KOPT-K1 (cell line): Measurements from ENCODE around the gene FYN.
"Not testable (repeated sequence)": the region's sequence is repeated elsewhere in the genome, so short reads cannot be mapped to it uniquely, and the experiment has no call there.

Source experiments
- H3K27ac ChIP-seq: fragments of 200-600 bp; sonication (generic); 2 replicates; pipeline ENCODE4 v1.5.1; 2016; ENCODE audit warnings: antibody characterized with exemption, mild to moderate bottlenecking, low read depth, low read length; ENCODE audit not compliant: poor library complexity, severe bottlenecking
- H3K36me3 ChIP-seq: fragments of 200-600 bp; sonication (generic); 2 replicates; pipeline ENCODE4 v1.5.1; 2017; ENCODE audit warnings: antibody characterized with exemption, mild to moderate bottlenecking, low read length, moderate library complexity; ENCODE audit not compliant: insufficient read depth
- H3K9me3 ChIP-seq: fragments of 200-600 bp; sonication (generic); 2 replicates; pipeline ENCODE4 v1.5.1; 2017; ENCODE audit warnings: antibody characterized with exemption, low read length, mild to moderate bottlenecking; ENCODE audit not compliant: insufficient read depth, poor library complexity, severe bottlenecking

Gene FYN

GRCh38 chr6:111835807-111836206 is 37.4 kb downstream of the FYN start:
- no peaks in the 10 kb centered on the region; the same call in 1 of the 2 replicates for H3K36me3 ChIP-seq
- no peaks in the 10 kb centered on the region for H3K9me3 ChIP-seq
- H3K27ac ChIP-seq, result no peak overlapping the region

- H3K36me3 ChIP-seq, H3K9me3 ChIP-seq: not testable (repeated sequence)
These were observed 37.9 kb downstream of the FYN start for GRCh38 chr6:111835398-111835797.

GRCh38 chr6:111834356-111834755 is 38.9 kb downstream of the FYN start:
- Histone ChIP-seq H3K36me3 (no peaks in the 10 kb centered on the region; the same call in 1 of the 2 replicates), H3K27ac (no peak overlapping the region), H3K9me3 (no peaks in the 10 kb centered on the region)

More at GRCh38 chr6:111835398-111835797, 37.9 kb downstream of the FYN start:
- not testable (repeated sequence) for H3K27ac ChIP-seq

DNA sequence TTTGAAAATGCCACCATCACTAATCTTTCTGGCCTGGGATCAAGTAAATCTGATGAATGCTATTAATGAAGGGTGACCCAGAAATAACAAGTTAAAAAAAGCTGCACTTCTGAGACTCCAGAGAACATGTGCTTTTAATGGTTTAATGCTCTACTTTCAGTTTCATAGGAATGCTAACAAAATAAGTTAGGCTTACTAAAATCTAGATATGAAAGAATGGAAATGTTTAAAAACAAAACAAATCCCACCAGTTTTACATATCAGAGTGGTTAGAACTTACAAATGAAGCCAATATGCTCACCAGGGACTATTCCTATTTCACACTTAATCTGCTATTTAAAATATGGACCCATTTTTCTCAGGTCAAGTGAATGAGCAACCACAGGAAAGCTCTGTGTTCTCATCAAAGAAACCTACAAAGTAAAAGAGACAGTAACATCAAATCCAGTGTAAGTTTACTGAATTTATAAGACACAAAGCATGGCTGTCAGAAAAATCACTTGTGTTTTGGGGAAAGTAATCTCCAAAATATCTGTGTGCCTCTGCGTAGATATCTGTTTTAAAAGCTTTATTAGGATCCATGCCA is 40.3 kb downstream of the FYN start:
- peaks cover 2% of the 10 kb centered on the region; the same call in 1 of the 2 replicates for H3K36me3 ChIP-seq
- peak overlapping the region; percentile 38 for H3K27ac ChIP-seq
- H3K9me3 ChIP-seq, result no peaks in the 10 kb centered on the region

DNA sequence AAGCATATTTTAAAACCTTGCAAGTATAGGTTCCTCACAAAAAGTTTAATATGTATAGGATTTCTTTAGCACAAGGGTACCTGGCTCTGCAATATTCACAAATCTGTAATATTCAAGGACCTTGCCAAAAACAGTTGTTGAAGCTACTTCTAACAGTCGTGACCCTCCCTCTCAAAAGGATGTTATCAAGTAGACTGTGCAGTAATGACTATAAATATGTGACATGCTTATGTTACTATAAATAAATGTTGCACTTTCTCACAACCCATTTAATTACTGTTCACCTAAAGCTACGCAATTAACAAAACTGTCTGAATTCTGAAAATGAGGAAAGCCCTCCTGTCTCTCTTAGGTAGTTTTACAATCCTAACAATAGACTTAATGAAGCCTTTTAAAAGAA is 41.8 kb downstream of the FYN start:
- H3K9me3 ChIP-seq, result no peaks in the 10 kb centered on the region
- peaks cover 6% of the 10 kb centered on the region; the same call in 1 of the 2 replicates for H3K36me3 ChIP-seq
- H3K27ac ChIP-seq, result no peak overlapping the region

GRCh38 chr6:111829998-111830397 is 43.3 kb downstream of the FYN start:
- no peaks in the 10 kb centered on the region for H3K9me3 ChIP-seq

DNA sequence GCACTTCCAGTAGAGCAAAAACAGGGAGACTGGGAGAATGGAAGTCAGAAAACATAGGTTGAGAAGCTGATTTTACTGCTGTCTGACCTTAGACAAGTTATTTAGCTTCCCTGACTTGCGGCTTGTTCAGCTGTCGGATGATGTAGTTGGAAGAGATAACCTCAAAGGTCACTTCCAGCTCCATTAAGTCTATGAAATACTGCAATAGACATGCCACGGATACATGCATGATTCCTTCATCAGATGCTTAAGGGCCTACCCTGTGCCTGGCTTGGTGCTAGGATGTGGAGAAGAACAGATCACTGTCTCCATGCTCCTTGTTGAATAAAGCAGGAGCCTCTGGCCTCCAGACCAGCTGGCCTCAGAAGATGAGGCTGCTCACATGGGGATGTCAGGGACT is 43.7 kb downstream of the FYN start:
- H3K36me3 ChIP-seq, result peaks cover 6% of the 10 kb centered on the region; the same call in 1 of the 2 replicates
- no peaks in the 10 kb centered on the region for H3K9me3 ChIP-seq
- H3K27ac ChIP-seq, result no peak overlapping the region

More at GRCh38 chr6:111829998-111830397, 43.3 kb downstream of the FYN start:
- Histone ChIP-seq H3K36me3 (peaks cover 6% of the 10 kb centered on the region; the same call in 1 of the 2 replicates), H3K27ac (no peak overlapping the region)

GRCh38 chr6:111828809-111829208 is 44.4 kb downstream of the FYN start:
- Histone ChIP-seq H3K9me3 (no peaks in the 10 kb centered on the region), H3K27ac (no peak overlapping the region), H3K36me3 (0 out of 2 replicates have a peak, but pooled peaks cover 6% of the 10 kb centered on the region)

- Histone ChIP-seq H3K36me3 (0 out of 2 replicates have a peak, but pooled peaks cover 6% of the 10 kb centered on the region), H3K27ac (no peak overlapping the region), H3K9me3 (no peaks in the 10 kb centered on the region)
These were observed 47.7 kb downstream of the FYN start for GRCh38 chr6:111825439-111826086.

DNA sequence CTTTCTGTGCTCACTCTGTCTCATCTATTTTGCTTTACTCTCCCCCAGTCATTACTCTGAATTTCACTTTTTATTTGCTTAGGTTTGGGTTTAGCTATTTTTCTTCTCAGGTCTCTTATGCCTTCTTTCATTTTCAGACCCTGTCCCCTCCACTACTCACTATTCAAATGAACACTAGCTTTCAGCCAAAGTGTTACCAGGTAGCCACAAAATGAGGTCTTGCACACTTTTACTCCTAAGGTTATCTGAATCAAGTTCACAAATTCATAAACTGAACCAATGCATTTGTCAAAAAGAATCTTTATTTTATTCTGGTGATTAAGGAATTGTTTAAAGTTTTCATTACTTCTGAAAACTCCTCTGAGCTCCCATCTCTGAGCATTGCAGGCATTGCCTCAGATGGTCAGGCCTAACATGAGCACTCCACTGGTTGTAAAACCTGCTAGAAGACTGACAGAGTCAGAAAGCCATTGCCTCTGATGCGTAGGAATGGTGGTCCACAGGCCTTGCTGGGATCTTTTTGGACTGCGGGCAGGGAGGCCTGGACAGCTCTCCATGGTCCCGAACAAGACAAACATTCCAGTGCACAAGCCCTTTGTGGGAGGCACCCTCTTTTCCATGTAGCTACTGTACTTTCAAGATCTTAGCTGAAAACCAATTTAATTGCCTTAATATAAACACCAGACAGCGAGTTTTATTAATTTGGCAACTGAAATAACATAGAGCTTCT is 48.5 kb downstream of the FYN start:
- no peak overlapping the region for H3K27ac ChIP-seq
- H3K9me3 ChIP-seq, result no peaks in the 10 kb centered on the region

GRCh38 chr6:111823831-111824607 is 49.2 kb downstream of the FYN start:
- Histone ChIP-seq H3K36me3 (0 out of 2 replicates have a peak, but pooled peaks cover 6% of the 10 kb centered on the region), H3K27ac (no peak overlapping the region), H3K9me3 (no peaks in the 10 kb centered on the region)

More for the DNA sequence above, 48.5 kb downstream of the FYN start:
- H3K36me3 ChIP-seq, result 0 out of 2 replicates have a peak, but pooled peaks cover 6% of the 10 kb centered on the region

DNA sequence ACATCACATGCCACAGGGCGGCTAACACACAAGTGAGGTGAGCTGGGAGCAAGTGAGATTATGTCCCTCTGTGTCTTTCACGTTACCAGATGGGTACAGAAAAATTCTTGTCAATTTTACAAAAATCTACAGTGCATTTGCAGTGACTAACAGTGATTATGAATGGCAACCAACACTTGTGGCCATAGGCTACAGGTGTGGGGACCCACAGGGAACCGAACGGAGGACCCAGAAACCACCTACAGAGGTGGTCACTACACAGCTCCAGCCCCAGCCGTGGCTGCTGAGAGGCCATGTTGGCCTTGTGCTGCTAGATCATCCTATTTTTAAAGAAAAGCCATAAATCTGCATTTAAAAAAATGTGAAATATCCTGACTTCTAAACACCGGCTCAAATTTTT is 50.2 kb downstream of the FYN start:
- Histone ChIP-seq H3K9me3 (no peaks in the 10 kb centered on the region), H3K36me3 (peaks cover 9% of the 10 kb centered on the region; the same call in 1 of the 2 replicates), H3K27ac (no peak overlapping the region)

- H3K9me3 ChIP-seq, result no peaks in the 10 kb centered on the region
- H3K27ac ChIP-seq, result no peak overlapping the region
- peaks cover 7% of the 10 kb centered on the region; the same call in 1 of the 2 replicates for H3K36me3 ChIP-seq
These were observed 53.8 kb downstream of the FYN start for GRCh38 chr6:111819458-111819857.

- H3K27ac ChIP-seq, result no peak overlapping the region
- no peaks in the 10 kb centered on the region for H3K9me3 ChIP-seq
- H3K36me3 ChIP-seq, result peaks cover 12% of the 10 kb centered on the region; the same call in 1 of the 2 replicates
These were observed 54.6 kb downstream of the FYN start for GRCh38 chr6:111818539-111819226.
